HEK293T (cell line): Measurements from ENCODE around the gene CAPZB.

Experiments
- ARNT ChIP-seq: fragments of 450-650 bp; IDR thresholded peaks from 2 replicates; pipeline ENCODE4 v1.6.1; 2017; ENCODE audit warnings: mild to moderate bottlenecking
- BHLHE40 ChIP-seq: fragments of 450-650 bp; IDR thresholded peaks from 2 replicates; pipeline ENCODE4 v1.6.1; 2016; ENCODE audit warnings: mild to moderate bottlenecking, moderate library complexity, borderline replicate concordance
- CTBP1 ChIP-seq: fragments of 450-650 bp; IDR thresholded peaks from 2 replicates; pipeline ENCODE4 v1.6.1; 2016; ENCODE audit warnings: borderline replicate concordance
- FOXM1 ChIP-seq: fragments of 450-650 bp; IDR thresholded peaks from 2 replicates; pipeline ENCODE4 v1.6.1; 2017; ENCODE audit warnings: mild to moderate bottlenecking, borderline replicate concordance
- NFRKB ChIP-seq: fragments of 450-650 bp; IDR thresholded peaks from 2 replicates; pipeline ENCODE4 v1.6.1; 2016; ENCODE audit warnings: mild to moderate bottlenecking, moderate library complexity
- PKNOX1 ChIP-seq: fragments of 450-650 bp; IDR thresholded peaks from 2 replicates; pipeline ENCODE4 v1.6.1; 2016
- SP1 ChIP-seq: fragments of 450-650 bp; IDR thresholded peaks from 2 replicates; pipeline ENCODE4 v1.6.1; 2017
- SUZ12 ChIP-seq: fragments of 450-650 bp; IDR thresholded peaks from 2 replicates; pipeline ENCODE4 v1.6.1; 2016; ENCODE audit warnings: mild to moderate bottlenecking
- TARDBP ChIP-seq: fragments of 450-650 bp; IDR thresholded peaks from 2 replicates; pipeline ENCODE4 v1.6.1; 2016
- ZNF384 ChIP-seq: fragments of 450-650 bp; IDR thresholded peaks from 2 replicates; pipeline ENCODE4 v1.6.1; 2016

- TF ChIP-seq ZNF384 (no peak), SUZ12 (no peak), FOXM1 (no peak), ARNT (no peak), NFRKB (no peak), TARDBP (no peak), BHLHE40 (no peak), PKNOX1 (no peak), CTBP1 (no peak), SP1 (no peak)
These were observed 131.7 kb downstream of the CAPZB start for GRCh38 chr1:19353596-19353995.
